GM21381 (cell line): ENCODE data around the gene TMEM208.
A peak's percentile ranks its signal among the peaks of the same experiment; 100 is the strongest.

Experiments used
- ATAC-seq: cut with Tn5 transposase; IDR thresholded peaks from one replicate; pipeline ENCODE4 v1.9.1; 2021; ENCODE audit warnings: mild to moderate bottlenecking, moderate library complexity; ENCODE audit not compliant: unreplicated experiment

Gene TMEM208

GRCh38 chr16:67191411-67191994 is 35.4 kb upstream of the TMEM208 start:
- ATAC-seq, result no peak

DNA sequence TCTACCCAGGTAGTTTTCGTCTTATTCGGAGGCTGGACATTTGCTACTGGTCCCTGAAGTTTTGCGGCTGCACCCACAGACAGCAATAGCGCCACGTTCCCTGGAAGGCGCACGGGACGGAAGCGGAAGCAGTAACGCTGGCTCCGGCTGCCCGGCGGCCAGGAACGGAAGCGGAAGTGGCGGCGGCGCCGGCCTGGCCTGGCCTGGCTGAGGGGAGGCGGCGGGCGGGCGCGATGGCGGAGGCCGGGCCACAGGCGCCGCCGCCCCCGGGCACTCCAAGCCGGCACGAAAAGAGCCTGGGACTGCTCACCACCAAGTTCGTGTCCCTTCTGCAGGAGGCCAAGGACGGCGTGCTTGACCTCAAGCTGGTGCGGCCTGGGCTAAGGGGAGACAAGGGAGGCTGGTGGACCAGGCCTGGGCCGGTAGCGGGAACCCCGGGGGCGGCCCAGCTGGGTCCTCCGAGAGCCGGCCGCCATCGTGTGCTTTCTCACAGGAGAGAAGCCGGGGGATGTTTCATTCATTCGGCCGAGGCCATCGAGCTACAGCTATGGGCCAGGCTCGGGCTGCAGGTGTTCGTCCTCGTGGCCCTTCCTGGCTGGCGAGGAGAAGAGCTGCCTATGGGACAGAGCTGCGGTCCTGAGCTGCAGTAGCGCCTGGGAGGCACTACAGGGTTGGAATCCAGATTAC is 34.8 kb upstream of the TMEM208 start, which contains the start of gene E2F4:
Gene E2F4, plus strand, starts transcription at position 161 of the 687 bp plus-strand sequence. Its CDS starts 73 bp downstream, at position 234.
- ATAC-seq, result peak; percentile 95

- ATAC-seq, result no peak
Observed at GRCh38 chr16:67192781-67193361, 34.1 kb upstream of the TMEM208 start.

DNA sequence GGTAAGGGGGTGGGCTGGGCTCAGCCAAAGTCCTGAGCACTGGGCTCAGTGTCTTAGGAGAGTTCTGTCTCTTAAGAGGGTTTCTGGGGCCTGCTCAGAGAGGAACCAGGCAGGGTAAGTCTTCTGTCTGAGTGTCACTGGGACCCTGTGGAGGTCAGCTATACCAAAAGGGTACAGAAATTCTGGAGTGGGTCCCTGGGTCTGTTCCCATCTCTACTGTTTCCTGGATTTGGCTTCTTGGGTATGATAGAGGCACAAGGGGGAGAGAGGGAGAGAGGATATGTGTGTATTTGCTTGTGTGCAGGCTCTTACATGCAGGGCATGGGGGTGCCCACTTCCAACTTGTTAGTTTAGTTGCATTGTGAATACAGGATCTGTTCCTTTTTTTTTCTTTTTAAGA is 33.4 kb upstream of the TMEM208 start:
- no peak for ATAC-seq

DNA sequence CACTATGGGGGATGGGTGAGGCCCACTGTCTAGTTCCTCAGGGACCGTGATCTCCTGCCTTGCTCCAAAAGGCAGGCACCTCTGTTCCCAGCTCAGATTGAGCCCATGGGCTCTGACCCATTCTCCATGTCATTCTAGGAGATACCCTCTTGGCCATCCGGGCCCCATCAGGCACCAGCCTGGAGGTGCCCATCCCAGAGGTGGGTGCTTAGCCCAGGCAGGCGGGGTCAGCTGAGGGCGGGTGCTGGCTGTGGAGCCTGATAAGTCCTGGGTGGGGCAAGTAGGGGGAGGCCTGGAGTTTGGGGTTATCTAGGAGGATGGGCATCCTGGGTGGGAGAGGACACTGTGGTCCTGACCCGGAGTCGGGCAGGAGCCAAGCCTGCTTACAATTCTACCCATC is 32.7 kb upstream of the TMEM208 start:
- no peak for ATAC-seq

DNA sequence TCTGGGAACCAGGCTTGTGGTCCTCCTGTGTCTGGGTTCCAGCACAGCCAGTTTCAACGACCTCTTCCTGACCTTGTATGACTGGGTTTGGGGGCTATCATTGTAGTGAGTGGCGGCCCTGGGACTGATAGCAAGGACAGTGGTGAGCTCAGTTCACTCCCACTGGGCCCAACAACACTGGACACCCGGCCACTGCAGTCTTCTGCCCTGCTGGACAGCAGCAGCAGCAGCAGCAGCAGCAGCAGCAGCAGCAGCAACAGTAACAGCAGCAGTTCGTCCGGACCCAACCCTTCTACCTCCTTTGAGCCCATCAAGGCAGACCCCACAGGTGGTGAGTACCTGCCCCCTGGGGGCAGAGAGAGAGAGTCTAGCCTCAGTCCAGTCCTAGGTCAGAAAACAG is 31.3 kb upstream of the TMEM208 start:
- ATAC-seq, result no peak

GRCh38 chr16:67196881-67197280 is 30.0 kb upstream of the TMEM208 start:
- ATAC-seq, result no peak

DNA sequence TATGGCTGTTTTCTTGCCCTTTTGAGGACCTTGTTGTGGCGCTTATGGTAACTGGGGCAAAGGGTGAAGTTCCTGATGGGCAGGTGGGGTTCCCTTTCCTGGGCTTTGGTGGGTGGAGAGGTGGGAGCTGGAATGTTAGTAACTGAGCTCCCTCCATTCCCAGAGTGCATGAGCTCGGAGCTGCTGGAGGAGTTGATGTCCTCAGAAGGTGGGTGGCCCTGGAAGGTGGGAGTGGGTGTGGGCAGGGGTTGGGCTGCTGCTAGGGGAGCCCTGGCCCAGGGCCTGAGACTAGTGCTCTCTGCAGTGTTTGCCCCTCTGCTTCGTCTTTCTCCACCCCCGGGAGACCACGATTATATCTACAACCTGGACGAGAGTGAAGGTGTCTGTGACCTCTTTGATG is 29.2 kb upstream of the TMEM208 start:
- ATAC-seq, result no peak

DNA sequence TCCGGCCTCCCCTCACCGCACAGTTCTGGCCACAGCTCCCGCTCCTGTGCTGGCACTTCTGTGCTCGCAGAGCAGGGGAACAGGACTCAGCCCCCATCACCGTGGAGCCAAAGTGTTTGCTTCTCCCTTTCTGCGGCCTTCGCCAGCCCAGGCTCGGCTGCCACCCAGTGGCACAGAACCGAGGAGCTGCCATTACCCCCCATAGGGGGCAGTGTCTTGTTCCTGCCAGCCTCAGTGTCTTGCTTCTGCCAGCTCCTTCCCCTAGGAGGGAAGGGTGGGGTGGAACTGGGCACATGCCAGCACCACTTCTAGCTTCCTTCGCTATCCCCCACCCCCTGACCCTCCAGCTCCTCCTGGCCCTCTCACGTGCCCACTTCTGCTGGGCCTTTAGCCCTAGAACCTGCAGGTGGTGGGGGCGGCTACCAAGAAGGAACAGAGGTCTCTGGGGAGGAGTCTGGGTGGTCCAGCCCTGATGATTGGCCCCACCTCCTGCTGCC is 28.6 kb upstream of the TMEM208 start:
- no peak for ATAC-seq

DNA sequence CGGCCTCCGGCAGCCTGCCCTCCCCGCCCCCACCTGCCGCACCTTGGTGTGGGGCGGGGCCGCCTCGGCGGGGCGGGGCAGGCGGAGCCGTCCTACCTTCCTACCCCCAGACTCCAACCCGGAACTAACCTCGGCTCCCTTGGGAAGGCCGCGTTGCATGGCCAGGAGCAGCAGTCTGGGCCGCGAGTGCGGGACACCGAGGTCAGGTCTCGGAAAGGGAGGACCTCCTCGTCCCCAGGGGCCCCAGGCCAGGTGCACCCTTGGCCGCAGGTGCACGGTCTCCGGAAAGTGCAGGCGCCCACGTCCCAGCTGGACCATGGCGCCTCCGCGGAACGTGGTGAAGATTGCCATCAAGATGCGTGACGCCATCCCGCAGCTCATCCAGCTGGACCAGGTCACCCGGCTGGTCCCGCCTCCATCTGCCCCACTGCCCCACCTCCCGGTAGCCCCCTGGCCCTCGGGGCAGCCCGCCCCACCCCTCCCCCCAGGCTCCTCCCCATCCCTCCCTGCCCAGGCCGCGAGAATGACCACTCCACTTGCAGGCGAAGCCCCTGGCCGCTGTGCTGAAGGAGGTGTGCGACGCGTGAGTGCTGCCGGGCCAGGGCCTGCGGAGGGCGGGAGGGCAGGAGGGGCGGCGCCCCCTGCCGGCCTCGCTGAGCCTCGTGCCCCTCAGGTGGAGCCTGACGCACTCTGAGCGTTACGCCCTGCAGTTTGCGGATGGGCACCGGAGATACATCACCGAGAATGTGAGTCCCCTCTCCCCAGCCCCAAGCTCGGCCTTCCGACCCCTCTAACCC is 27.7 kb upstream of the TMEM208 start, which contains the start of gene ELMO3:
Gene ELMO3, plus strand, starts transcription at position 121 of the 797 bp plus-strand sequence. Its CDS starts 196 bp downstream, at position 317.
- ATAC-seq, result no peak

DNA sequence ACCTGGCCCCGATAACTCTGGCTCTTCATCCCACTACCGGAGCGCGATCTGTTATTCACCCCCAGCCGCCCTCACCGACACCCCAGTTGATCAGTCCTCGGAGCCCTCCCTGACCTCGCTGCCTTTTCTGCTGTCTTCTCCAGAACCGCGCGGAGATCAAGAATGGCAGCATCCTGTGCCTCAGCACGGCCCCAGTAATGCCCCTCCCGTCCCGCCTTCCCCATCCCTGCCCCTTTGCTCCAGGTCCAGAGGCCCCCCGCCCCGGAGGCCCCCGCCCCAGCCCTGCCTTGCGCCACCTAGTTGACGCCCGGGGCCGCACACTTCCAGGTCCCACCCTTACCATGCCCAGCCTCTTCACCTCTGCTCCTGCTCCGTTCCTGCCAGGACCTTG is 27.1 kb upstream of the TMEM208 start:
- no peak for ATAC-seq

DNA sequence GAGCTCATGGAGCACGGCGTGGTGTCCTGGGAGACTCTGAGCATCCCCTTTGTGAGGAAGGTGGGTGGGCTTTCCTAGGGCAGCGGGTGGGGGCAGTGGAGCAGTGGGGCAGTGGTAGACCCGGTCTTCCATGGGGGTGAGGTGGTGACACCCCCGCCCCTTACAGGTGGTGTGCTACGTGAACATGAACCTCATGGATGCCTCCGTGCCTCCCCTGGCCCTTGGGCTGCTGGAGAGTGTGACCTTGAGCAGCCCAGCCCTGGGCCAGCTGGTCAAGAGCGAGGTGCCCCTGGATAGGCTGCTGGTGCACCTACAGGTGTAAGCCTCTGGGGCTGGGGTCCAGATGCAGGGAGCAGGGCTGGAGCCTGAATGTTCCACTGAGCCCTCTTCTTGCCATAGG is 26.4 kb upstream of the TMEM208 start:
- ATAC-seq, result no peak

- no peak for ATAC-seq
Observed at GRCh38 chr16:67201411-67202345, 25.3 kb upstream of the TMEM208 start.

DNA sequence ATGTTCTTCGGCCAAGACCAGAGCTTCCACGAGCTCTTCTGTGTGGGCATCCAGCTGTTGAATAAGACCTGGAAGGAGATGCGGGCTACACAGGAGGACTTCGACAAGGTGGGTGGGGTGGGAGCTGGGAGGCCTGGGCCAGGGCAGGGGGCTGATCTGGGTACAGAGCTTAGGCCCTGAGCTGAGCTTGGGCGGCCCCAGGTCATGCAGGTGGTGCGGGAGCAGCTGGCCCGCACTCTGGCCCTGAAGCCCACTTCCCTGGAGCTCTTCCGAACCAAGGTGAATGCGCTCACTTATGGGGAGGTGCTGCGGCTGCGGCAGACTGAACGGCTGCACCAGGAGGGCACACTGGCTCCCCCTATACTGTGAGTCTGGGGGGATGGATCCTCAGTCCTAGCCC is 24.5 kb upstream of the TMEM208 start:
- no peak for ATAC-seq

DNA sequence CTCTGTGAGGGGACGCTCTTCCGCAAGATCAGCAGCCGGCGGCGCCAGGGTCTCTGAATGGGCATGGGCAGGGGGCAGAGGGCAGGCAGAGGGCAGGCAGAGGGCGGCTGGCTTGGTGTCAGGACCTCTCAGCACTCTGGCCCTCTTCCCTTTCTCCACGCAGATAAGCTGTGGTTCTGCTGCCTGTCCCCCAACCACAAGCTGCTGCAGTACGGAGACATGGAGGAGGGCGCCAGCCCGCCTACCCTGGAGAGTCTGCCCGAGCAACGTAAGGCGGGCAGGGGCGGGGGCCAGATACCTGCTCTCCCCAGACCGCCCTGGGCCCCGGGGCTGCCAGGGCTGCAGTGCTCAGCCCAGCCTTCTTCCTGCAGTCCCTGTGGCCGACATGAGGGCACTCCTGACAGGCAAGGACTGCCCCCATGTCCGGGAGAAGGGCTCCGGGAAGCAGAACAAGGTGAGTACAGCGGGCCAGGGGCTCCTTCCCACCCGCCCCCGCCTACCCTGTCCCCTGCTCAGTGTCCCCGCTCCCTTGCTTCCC is 23.9 kb upstream of the TMEM208 start:
- ATAC-seq, result no peak

DNA sequence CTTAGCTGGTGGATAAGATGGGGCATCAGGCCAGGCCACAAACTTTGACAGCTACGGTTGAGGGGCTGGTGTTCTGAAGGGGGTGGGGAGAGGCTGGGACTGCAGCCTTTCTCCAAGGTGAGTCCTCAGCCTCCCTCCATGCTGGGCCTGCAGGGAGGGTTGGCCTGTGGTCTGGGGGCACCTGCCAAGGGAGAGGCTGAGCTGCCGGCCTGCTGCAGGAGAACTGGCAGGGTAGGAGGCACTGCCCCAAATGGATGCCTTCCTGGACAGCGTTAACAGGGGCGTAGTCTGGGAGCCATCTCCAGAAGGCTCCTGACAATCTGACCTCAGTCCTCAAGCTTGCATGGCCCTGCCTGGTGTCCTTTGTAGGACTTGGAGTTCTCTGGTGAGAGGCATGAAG is 22.9 kb upstream of the TMEM208 start:
- no peak for ATAC-seq

DNA sequence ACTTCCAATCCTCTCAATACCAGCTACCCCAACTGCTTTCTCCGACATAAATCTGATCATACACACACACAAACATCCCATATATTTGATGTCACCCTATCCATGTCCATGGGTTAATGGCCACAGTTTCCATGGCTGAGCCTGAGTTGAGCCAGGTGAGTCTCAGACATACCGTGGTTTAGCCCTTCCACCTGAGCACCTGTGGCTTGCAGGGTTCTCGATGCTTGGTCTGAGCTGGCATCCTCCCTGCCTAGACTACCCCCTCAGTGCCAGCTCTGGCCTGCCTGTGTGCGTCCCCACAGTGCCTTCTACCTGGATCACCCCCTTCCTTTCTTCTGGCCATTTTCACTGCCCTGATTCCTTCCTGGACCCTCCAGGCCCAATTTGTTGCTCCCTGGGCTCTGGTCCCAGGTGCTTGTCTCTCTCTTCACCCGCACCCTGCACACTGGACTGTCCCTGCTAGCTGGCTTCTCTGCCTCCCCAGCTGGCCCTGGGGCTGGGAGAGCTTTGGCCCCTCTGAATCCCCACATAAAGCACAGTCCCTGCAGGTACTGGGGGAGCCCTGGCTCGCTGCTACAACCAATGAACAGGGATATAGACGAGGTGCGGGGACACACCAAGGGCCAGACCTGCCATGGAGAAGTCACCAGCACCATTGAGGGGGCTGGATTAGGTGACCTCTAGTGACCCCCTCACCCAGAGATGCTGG is 20.6 kb upstream of the TMEM208 start:
- ATAC-seq, result no peak

DNA sequence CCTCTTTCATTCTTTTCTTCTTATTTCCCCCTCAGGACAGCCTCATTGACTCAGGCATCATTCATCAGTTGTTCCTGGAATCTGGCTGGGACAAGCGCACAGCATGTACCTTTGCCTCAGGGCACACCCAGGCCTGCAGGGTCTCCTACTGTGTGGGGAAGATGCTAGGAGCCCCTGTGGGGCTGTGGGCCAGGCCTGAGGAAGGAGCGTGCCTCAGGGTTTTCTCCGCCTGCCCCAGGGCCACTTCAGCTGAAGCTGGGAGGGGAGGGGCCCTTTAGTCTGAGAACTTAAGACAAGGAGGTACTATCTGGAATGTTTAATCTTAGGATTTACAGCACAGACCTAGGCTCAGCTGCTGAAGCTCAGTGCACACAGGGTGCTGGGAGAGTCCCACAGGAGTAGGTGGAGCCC is 20.1 kb upstream of the TMEM208 start:
- no peak for ATAC-seq
